ENCODE data around the gene LRRC39.

- TF ChIP-seq HOXA7 (CRISPR knock-in tag; IDR thresholded peaks at IDR 0.05; ENCODE audit: borderline replicate concordance) (no peak), CTCF (tag by site-specific recombination; IDR thresholded peaks at IDR 0.05) (no peak), ZNF10 (tag by site-specific recombination; IDR thresholded peaks at IDR 0.05) (no peak), PATZ1 (tag by site-specific recombination; IDR thresholded peaks at IDR 0.05) (no peak), ZNF37A (tag by site-specific recombination; IDR thresholded peaks at IDR 0.05) (no peak), KLF1 (tag by site-specific recombination; IDR thresholded peaks at IDR 0.05) (no peak), ZSCAN4 (tag by site-specific recombination; IDR thresholded peaks at IDR 0.05) (no peak), ZNF776 (tag by site-specific recombination; IDR thresholded peaks at IDR 0.05; ENCODE audit: borderline replicate concordance) (no peak), ZNF621 (tag by site-specific recombination; IDR thresholded peaks at IDR 0.05) (no peak), OSR2 (tag by site-specific recombination; IDR thresholded peaks at IDR 0.05) (no peak), ZBTB17 (tag by site-specific recombination; IDR thresholded peaks at IDR 0.05) (no peak), ZBTB21 (tag by site-specific recombination; IDR thresholded peaks at IDR 0.05) (no peak), ZNF704 (tag by site-specific recombination; IDR thresholded peaks at IDR 0.05) (no peak)
These were observed 47.4 kb downstream of the LRRC39 start for GRCh38 chr1:100130552-100131077.
